Activated T-helper 2 cell treated with anti-CD3 and anti-CD28 coated beads, Interferon-gamma antibody, Interleukin-2, Interleukin-4, amounts not matched to agents 10 μg/mL and 5 μg/mL and 100 μg/mL, durations not matched to agents 14 hours and 24 hours and 36 hours (primary cell): ENCODE results near the gene ATP12A. TPM values are rescaled to one million over a fixed set of nuclear protein-coding genes. Genes with fewer than 3 reads are reported as not detected.
"Not testable (repeated sequence)": the region's sequence is repeated elsewhere in the genome, so short reads cannot be mapped to it uniquely, and the experiment has no call there.

ENCODE experiments used
- DNase-seq: peaks from one replicate; pipeline ENCODE4 v3.0.0; 2021; ENCODE audit warnings: low spot score
- H3K27ac Mint-ChIP-seq: one replicate; pipeline ENCODE4 v1.8.0; 2021; ENCODE audit warnings: mixed read lengths
- H3K27me3 Mint-ChIP-seq: one replicate; pipeline ENCODE4 v1.8.0; 2021; ENCODE audit warnings: low read depth, mixed read lengths
- H3K36me3 Mint-ChIP-seq: one replicate; pipeline ENCODE4 v1.8.0; 2021; ENCODE audit warnings: low read depth, mixed read lengths
- H3K4me1 Mint-ChIP-seq: one replicate; pipeline ENCODE4 v1.8.0; 2021; ENCODE audit warnings: low read depth, mixed read lengths
- H3K4me3 Mint-ChIP-seq: one replicate; pipeline ENCODE4 v1.8.0; 2021; ENCODE audit warnings: low read depth, mild to moderate bottlenecking, moderate library complexity, mixed read lengths
- H3K9me3 Mint-ChIP-seq: one replicate; pipeline ENCODE4 v1.8.0; 2021; ENCODE audit warnings: mixed read lengths
- intact Hi-C: fragments of 100-400 bp; cut with micrococcal nuclease; formaldehyde crosslinking; loops from one replicate; pipeline ENCODE4 v1.15.1; 2023
- total RNA-seq: library from RNA; stranded (reverse); gene quantifications from 2 replicates; pipeline ENCODE4 v1.2.3, GENCODE V29; 2022

The ATP12A gene
- total RNA-seq, 1 donor from 2014 or later, result 1.1 TPM

DNA sequence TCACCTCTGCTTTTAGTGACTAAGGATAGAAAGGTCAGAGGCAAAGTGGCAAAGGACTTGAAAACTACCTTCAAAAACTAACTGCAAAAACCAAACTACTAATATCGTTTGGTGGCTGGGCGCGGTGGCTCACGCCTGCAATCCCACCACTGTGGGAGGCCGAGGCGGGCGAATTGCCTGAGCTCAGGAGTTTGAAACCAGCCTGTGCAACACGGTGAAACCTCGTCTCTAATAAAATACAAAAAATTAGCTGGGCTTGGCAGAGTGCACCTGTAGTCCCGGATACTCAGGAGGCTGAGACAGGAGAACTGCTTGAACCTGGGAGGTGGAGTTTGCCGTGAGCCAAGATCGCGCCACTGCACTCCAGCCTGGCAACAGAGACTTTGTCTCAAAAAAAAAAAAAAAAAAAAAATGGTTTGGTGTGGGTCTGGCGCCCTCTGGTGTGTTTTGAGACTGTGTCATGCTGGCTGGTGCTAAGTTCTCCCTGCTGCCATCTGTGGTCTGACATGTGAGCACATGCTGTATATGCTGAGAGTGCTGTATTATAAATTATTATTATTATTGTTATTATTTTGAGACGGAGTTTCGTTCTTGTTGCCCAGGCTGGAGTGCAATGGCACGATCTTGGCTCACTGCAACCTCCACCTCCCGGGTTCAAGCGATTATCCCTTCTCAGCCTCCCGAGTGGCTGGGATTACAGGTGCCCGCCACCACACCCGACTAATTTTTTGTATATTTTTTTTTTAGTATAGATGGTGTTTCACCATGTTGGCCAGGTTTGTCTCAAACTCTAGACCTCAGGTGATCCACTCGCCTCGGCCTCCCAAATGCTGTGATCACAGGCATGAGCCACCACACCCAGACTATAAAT, 47.8 kb downstream of the ATP12A start:
- Mint-ChIP-seq H3K9me3 (no peaks in the 10 kb centered on the region), H3K36me3 (no peaks in the 10 kb centered on the region), H3K4me1 (peaks cover 2% of the 10 kb centered on the region), H3K27ac (no peak overlapping the region), H3K4me3 (no peak overlapping the region), H3K27me3 (peaks cover 27% of the 10 kb centered on the region)
- intact Hi-C loops, result loop anchor here (1.0 to 10.0 kb wide), 5 partner anchors 19 to 147 kb away; no protein-coding TSS in a partner anchor
- peak; percentile 63 for DNase-seq

GRCh38 chr13:24730873-24731567, 50.8 kb downstream of the ATP12A start:
- DNase-seq, H3K9me3 Mint-ChIP-seq, H3K4me3 Mint-ChIP-seq, H3K36me3 Mint-ChIP-seq, H3K4me1 Mint-ChIP-seq, intact Hi-C loops, H3K27ac Mint-ChIP-seq: not testable (repeated sequence)
- peaks cover 13% of the 10 kb centered on the region for H3K27me3 Mint-ChIP-seq

DNA sequence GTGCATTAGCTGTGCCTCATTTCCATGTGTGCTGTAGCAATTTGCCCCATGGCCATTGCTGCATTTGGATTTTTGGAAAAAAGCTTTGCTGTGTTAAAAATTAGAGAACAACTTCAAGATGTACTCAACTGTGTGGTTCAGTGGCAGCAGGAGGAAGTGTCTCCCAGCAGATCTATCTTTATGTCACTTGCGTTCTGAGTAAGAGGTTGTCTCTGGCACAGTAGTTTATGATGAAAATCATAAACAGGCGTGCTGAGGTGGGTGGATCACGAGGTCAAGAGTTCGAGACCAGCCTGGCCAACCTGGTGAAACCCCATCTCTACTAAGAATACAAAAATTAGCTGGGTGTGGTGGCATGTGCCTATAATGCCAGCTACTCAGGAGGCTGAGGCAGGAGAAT, 54.7 kb downstream of the ATP12A start:
- intact Hi-C loops, result no loop called here
- Mint-ChIP-seq H3K4me1 (no peaks in the 10 kb centered on the region), H3K27me3 (peaks cover 8% of the 10 kb centered on the region), H3K4me3 (no peak overlapping the region), H3K27ac (no peak overlapping the region), H3K36me3 (no peaks in the 10 kb centered on the region), H3K9me3 (no peaks in the 10 kb centered on the region)
- no peak for DNase-seq

- no peaks in the 10 kb centered on the region for H3K36me3 Mint-ChIP-seq
- H3K9me3 Mint-ChIP-seq, result no peaks in the 10 kb centered on the region
- intact Hi-C loops, result no loop called here
Observed at GRCh38 chr13:24737042-24737441, 56.8 kb downstream of the ATP12A start.

GRCh38 chr13:24738366-24738847, 58.2 kb downstream of the ATP12A start:
- intact Hi-C loops, result no loop called here
- no peaks in the 10 kb centered on the region for H3K36me3 Mint-ChIP-seq
- H3K4me3 Mint-ChIP-seq, result no peak overlapping the region
- no peaks in the 10 kb centered on the region for H3K9me3 Mint-ChIP-seq
- peaks cover 4% of the 10 kb centered on the region for H3K27me3 Mint-ChIP-seq
- no peak overlapping the region for H3K27ac Mint-ChIP-seq
- H3K4me1 Mint-ChIP-seq, result no peaks in the 10 kb centered on the region
- no peak for DNase-seq

More at GRCh38 chr13:24737042-24737441, 56.8 kb downstream of the ATP12A start:
- Mint-ChIP-seq H3K4me1 (no peaks in the 10 kb centered on the region), H3K27me3 (no peaks in the 10 kb centered on the region), H3K27ac (no peak overlapping the region), H3K4me3 (no peak overlapping the region)
- DNase-seq, result no peak

GRCh38 chr13:24740014-24740890, 60.0 kb downstream of the ATP12A start:
- Mint-ChIP-seq H3K9me3 (no peaks in the 10 kb centered on the region), H3K27ac (no peak overlapping the region), H3K4me1 (no peaks in the 10 kb centered on the region), H3K36me3 (no peaks in the 10 kb centered on the region), H3K27me3 (peaks cover 18% of the 10 kb centered on the region), H3K4me3 (no peak overlapping the region)
- intact Hi-C loops, result no loop called here
- DNase-seq, result no peak

DNA sequence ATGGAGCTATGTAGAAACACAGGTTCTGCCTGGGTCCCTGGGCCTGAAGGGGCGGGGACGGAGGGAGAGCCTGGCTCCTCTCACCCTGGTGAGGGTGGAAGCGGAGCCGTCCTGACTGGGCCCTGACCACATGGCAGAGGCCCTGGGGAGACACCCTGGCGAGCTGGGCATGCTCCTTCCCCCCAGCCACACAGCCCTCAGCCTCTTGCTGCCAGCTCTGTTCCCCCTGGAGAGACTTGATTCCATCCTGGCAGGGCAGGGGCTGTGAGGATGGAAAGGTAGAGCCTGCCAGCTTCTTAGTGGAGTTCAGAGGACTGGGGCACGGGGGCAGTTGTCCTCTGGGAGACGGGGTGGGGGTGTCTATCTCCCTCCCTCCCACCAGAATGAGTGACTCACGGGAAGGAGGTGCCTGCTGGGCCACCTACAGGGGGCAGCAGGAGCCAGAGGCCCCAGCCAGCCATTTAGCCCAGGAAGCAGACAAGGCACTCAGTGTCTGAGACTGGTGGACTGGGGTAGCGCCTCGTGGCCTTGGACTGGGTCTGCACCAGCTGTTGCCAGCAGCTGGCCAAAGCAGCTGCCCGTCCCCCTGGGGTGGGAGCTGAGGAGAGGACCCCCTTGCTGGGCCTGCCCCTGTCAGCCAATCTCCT, 60.9 kb downstream of the ATP12A start:
- intact Hi-C loops, result no loop called here
- H3K27me3 Mint-ChIP-seq, result peaks cover 21% of the 10 kb centered on the region
- H3K9me3 Mint-ChIP-seq, result no peaks in the 10 kb centered on the region
- no peak overlapping the region for H3K27ac Mint-ChIP-seq
- no peak overlapping the region for H3K4me3 Mint-ChIP-seq
- H3K4me1 Mint-ChIP-seq, result peaks cover under 1% of the 10 kb centered on the region
- no peak for DNase-seq
- no peaks in the 10 kb centered on the region for H3K36me3 Mint-ChIP-seq

DNA sequence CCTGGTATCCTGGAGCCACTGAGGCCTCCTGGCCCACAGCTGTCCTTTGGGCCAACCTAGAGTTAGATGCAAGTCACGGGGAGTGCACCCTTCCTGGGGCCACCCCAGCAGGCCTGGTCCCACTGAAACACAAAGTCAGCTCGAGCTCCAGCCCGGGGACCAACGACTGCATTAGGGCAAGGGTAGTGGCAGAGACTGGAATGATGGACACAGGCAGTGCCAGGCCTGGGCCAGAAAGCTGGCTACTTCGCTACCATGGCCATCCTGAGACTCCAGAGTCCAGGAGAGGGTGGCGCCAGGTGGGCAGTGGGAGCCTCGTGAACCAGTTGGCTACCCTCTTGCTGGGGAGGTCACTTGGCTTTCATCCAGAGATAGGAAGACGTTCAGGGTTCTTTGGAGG, 61.6 kb downstream of the ATP12A start:
- no peaks in the 10 kb centered on the region for H3K36me3 Mint-ChIP-seq
- peaks cover 4% of the 10 kb centered on the region for H3K4me1 Mint-ChIP-seq
- no peak for DNase-seq
- H3K27ac Mint-ChIP-seq, result no peak overlapping the region
- H3K27me3 Mint-ChIP-seq, result peaks cover 27% of the 10 kb centered on the region
- no peaks in the 10 kb centered on the region for H3K9me3 Mint-ChIP-seq
- intact Hi-C loops, result no loop called here
- H3K4me3 Mint-ChIP-seq, result no peak overlapping the region

DNA sequence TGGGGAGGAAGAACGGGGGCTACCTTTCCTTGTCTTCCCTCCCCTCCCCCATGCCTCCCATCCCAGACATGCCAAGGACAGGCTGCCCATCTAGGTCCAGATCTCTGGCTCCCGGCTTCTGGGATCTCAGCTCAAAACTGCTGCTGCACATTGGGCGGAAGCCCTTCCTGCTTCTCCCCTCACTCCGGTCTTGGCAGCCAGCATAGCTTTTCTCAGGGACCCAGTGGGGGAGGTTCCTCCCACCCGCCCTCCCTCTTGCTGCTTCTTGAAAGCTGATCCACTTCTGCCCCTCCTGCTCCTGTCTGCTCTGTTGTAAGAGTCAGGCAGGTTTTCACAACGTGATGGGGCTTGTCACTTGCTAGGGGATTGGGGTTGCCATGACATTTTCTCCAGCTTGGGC, 62.1 kb downstream of the ATP12A start:
- Mint-ChIP-seq H3K27ac (no peak overlapping the region), H3K27me3 (peaks cover 32% of the 10 kb centered on the region), H3K4me3 (no peak overlapping the region), H3K9me3 (no peaks in the 10 kb centered on the region), H3K4me1 (peaks cover 8% of the 10 kb centered on the region), H3K36me3 (no peaks in the 10 kb centered on the region)
- intact Hi-C loops, result no loop called here
- DNase-seq, result no peak

DNA sequence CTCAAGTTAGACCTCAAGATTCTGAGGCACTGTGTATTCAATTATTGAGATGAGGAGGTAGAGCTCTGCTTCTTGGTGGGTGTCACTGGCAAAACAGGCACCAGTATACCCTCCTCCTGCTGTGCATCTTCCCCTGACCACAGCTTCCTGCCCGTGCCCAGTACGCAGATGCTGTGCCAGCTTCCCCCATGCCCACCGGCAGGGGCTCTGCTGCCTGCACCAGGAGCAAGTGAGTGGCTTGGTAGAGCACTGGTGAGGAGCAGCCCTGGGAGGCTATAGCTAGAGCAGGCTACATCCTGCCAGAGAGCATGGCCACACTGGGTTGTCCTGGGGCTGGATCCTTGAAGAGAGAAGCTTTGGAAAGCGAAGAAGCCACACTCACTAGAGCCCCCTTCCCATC, 62.8 kb downstream of the ATP12A start:
- DNase-seq, result no peak
- H3K4me1 Mint-ChIP-seq, result peaks cover 9% of the 10 kb centered on the region
- H3K9me3 Mint-ChIP-seq, result no peaks in the 10 kb centered on the region
- H3K27ac Mint-ChIP-seq, result no peak overlapping the region
- H3K27me3 Mint-ChIP-seq, result peaks cover 36% of the 10 kb centered on the region
- H3K36me3 Mint-ChIP-seq, result no peaks in the 10 kb centered on the region
- H3K4me3 Mint-ChIP-seq, result no peak overlapping the region
- intact Hi-C loops, result no loop called here

DNA sequence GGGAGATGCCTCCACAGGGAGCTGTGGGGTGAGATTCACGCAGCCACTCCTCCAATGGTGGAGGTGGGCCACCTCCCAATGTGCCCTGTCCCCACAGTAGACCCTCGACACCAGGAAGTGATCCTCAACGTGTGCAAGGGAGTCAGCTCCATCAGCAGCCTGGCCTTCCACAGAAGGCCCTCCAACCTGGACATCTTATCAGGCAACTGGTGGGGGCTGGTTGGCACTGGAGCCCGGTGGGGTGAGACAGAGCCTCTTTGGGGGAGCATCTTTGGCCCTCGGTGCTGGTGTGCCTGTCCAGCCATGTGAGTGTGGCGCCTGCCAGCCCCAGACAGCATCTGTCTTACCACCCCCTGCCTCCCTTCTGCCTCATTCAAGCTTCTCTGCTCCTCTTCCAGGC, 64.0 kb downstream of the ATP12A start:
- intact Hi-C loops, result no loop called here
- H3K4me3 Mint-ChIP-seq, result no peak overlapping the region
- peaks cover 47% of the 10 kb centered on the region for H3K27me3 Mint-ChIP-seq
- no peak for DNase-seq
- no peak overlapping the region for H3K27ac Mint-ChIP-seq
- no peaks in the 10 kb centered on the region for H3K36me3 Mint-ChIP-seq
- H3K9me3 Mint-ChIP-seq, result no peaks in the 10 kb centered on the region
- H3K4me1 Mint-ChIP-seq, result peaks cover 9% of the 10 kb centered on the region

DNA sequence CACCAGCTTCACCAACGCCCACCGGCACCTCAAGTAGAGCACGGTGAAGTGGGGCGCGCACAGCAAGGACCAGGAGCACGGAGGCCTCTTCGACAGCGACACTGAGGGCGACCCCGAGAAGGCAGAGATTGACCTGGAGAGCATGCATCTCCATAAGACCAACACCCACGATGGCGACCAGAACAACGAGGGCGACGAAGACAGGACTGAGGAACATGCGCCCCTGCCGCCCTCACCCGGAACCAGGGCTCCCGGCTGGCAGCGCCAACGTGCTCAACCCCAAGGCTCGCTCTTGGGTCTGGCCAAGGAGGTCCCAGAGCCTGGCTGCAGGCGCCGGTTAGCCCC, 65.3 kb downstream of the ATP12A start:
- DNase-seq, result no peak
- H3K4me1 Mint-ChIP-seq, result peaks cover 9% of the 10 kb centered on the region
- H3K27me3 Mint-ChIP-seq, result peaks cover 59% of the 10 kb centered on the region
- no peaks in the 10 kb centered on the region for H3K36me3 Mint-ChIP-seq
- H3K4me3 Mint-ChIP-seq, result no peak overlapping the region
- no peak overlapping the region for H3K27ac Mint-ChIP-seq
- no peaks in the 10 kb centered on the region for H3K9me3 Mint-ChIP-seq
- intact Hi-C loops, result no loop called here
